GM12878 (cell line): ENCODE results near the gene LIFR. TPM values are rescaled to one million over a fixed set of nuclear protein-coding genes. Genes with fewer than 3 reads are reported as not detected.

Experiments used
- ATAC-seq: fragments of 200-7000 bp; cut with Tn5 transposase; 3 replicates; pipeline ENCODE4 v1.9.1; 2020; ENCODE audit warnings: mild to moderate bottlenecking, moderate library complexity
- BruUV-seq: library from RNA; stranded (reverse); fragments of 400-500 nt; replicated peaks from 2 replicates; lab custom pipeline; 2021; lab: Mats Ljungman, UMichigan
- CTCF ChIA-PET: fragments of 300-600 bp; sonication (Branson Sonifier 250); formaldehyde crosslinking; extraction: SDS; loops from one replicate; lab custom pipeline; 2021; ENCODE audit warnings: inconsistent platforms; lab: Yijun Ruan, JAX
- POLR2A ChIA-PET: fragments of 350-600 bp; formaldehyde crosslinking; extraction: SDS; loops from one replicate; lab custom pipeline; 2021; ENCODE audit warnings: inconsistent platforms; lab: Charles Lee
- RAD21 ChIA-PET: fragments of 300-600 bp; sonication (Branson Sonifier 250); formaldehyde crosslinking; loops from one replicate; lab custom pipeline; 2023; ENCODE audit warnings: antibody characterized with exemption; ENCODE audit not compliant: unreplicated experiment; lab: Charles Lee
- SMC1A ChIA-PET: fragments of 300-600 bp; sonication (Branson Sonifier 250); formaldehyde crosslinking; loops from one replicate; lab custom pipeline; 2023; ENCODE audit not compliant: unreplicated experiment, uncharacterized antibody; lab: Charles Lee
- DNase-seq: peaks from one replicate; pipeline ENCODE4 v3.0.0-alpha.2; 2011; ENCODE audit warnings: low read depth, low spot score
- FAIRE-seq: peaks from 3 replicates; lab custom pipeline; 2011; peaks lifted over from hg19 to GRCh38; lab: Jason Lieb, UNC
- H2AFZ ChIP-seq: 2 replicates; pipeline ENCODE4 v1.6.0; 2011; ENCODE audit warnings: low read depth, low read length, control low read depth; ENCODE audit not compliant: control insufficient read depth
- H3K27ac ChIP-seq: 2 replicates; pipeline ENCODE4 v1.5.1; 2011; ENCODE audit warnings: control low read depth; ENCODE audit not compliant: control insufficient read depth, insufficient read depth
- H3K27me3 ChIP-seq, 2 experiments: replicated peaks in 1 of 2; 2 replicates each; pipeline versions ENCODE4 v1.6.0 to v1.6.1; 2011; ENCODE audit warnings: low read length in 1 of 2; ENCODE audit not compliant: control insufficient read depth in 2 of 2, insufficient read depth in 2 of 2
- H3K36me3 ChIP-seq, 2 experiments: 2 replicates each; pipeline ENCODE4 v1.5.1; 2011; ENCODE audit warnings: low read length in 1 of 2; ENCODE audit not compliant: control insufficient read depth in 2 of 2, insufficient read depth in 2 of 2
- H3K4me1 ChIP-seq: 2 replicates; pipeline ENCODE4 v1.6.1; 2011; ENCODE audit warnings: mild to moderate bottlenecking, low read length, moderate library complexity, mixed read lengths; ENCODE audit not compliant: control insufficient read depth, insufficient read depth
- H3K4me2 ChIP-seq: 2 replicates; pipeline ENCODE4 v1.6.0; 2011; ENCODE audit warnings: control low read depth; ENCODE audit not compliant: control insufficient read depth, insufficient read depth
- H3K4me3 ChIP-seq: fragments of 200-600 bp; sonication (generic); 2 replicates; pipeline ENCODE4 v1.5.1; 2016
- H3K79me2 ChIP-seq: 2 replicates; pipeline ENCODE4 v1.6.0; 2011; ENCODE audit warnings: low read length; ENCODE audit not compliant: control insufficient read depth, insufficient read depth
- H3K9ac ChIP-seq: 2 replicates; pipeline ENCODE4 v1.8.0; 2011; ENCODE audit warnings: low read length, control low read depth, mixed read lengths; ENCODE audit not compliant: control insufficient read depth, insufficient read depth
- H3K9me3 ChIP-seq: replicated peaks from 3 replicates; pipeline ENCODE4 v1.5.1; 2011; ENCODE audit warnings: mild to moderate bottlenecking, low read length; ENCODE audit not compliant: control insufficient read depth, insufficient read depth
- H4K20me1 ChIP-seq: 2 replicates; pipeline ENCODE4 v1.6.0; 2011; ENCODE audit not compliant: control insufficient read depth, insufficient read depth
- BCL3 ChIP-seq: IDR thresholded peaks from 2 replicates; pipeline ENCODE4 v1.6.1; 2011; ENCODE audit warnings: borderline replicate concordance, low read depth, mild to moderate bottlenecking, moderate library complexity, low read length; ENCODE audit not compliant: insufficient read depth, poor library complexity, severe bottlenecking
- BMI1 ChIP-seq: fragments of 450-650 bp; IDR thresholded peaks from 2 replicates; pipeline ENCODE4 v1.6.1; 2016; ENCODE audit warnings: mild to moderate bottlenecking, moderate library complexity, borderline replicate concordance
- CEBPZ ChIP-seq: fragments of 150-350 bp; IDR thresholded peaks from 2 replicates; pipeline ENCODE4 v1.6.1; 2016; ENCODE audit warnings: low read depth, low read length
- CHD4 ChIP-seq: fragments of 200-600 bp; sonication (generic); IDR thresholded peaks from 2 replicates; pipeline ENCODE4 v1.6.1; 2016; ENCODE audit warnings: mild to moderate bottlenecking
- CTCF ChIP-seq, 3 experiments: IDR thresholded peaks in 2 of 3; conservative IDR thresholded peaks in 1 of 3; 2 replicates each; pipeline ENCODE4 v1.5.1; 2011; ENCODE audit warnings: low read depth in 3 of 3, low read length in 3 of 3, mild to moderate bottlenecking in 3 of 3, control low read depth in 2 of 3, moderate library complexity in 2 of 3, inconsistent platforms in 1 of 3, mixed read lengths in 1 of 3; ENCODE audit not compliant: control insufficient read depth in 2 of 3, insufficient read depth in 1 of 3; ENCODE audit errors: extremely low read depth in 1 of 3
- EGR1 ChIP-seq, 2 experiments: IDR thresholded peaks; 1 replicate in 1 of 2; 2 replicates in 1 of 2; pipeline ENCODE4 v1.6.1; 2011 to 2012; ENCODE audit warnings: low read depth in 2 of 2, low read length in 2 of 2, borderline replicate concordance in 1 of 2, mild to moderate bottlenecking in 1 of 2, moderate library complexity in 1 of 2
- HDGF ChIP-seq: fragments of 450-650 bp; IDR thresholded peaks from 2 replicates; pipeline ENCODE4 v1.6.1; 2016; ENCODE audit warnings: antibody characterized with exemption
- IRF4 ChIP-seq: IDR thresholded peaks from 2 replicates; pipeline ENCODE4 v1.6.1; 2011; ENCODE audit warnings: low read depth, low read length
- NFIC ChIP-seq: IDR thresholded peaks from 2 replicates; pipeline ENCODE4 v1.6.1; 2012; ENCODE audit warnings: low read depth, mild to moderate bottlenecking, inconsistent platforms, low read length, moderate library complexity
- NR2F1 ChIP-seq: fragments of 450-650 bp; conservative IDR thresholded peaks from 2 replicates; pipeline ENCODE4 v1.6.1; 2017; ENCODE audit warnings: mild to moderate bottlenecking
- PAX5 ChIP-seq: IDR thresholded peaks from 2 replicates; pipeline ENCODE4 v1.6.1; 2011; ENCODE audit warnings: low read depth, low read length, borderline replicate concordance
- PML ChIP-seq: IDR thresholded peaks from 2 replicates; pipeline ENCODE4 v1.6.1; 2012; ENCODE audit warnings: low read length, inconsistent platforms
- RCOR1 ChIP-seq: conservative IDR thresholded peaks from 2 replicates; pipeline ENCODE4 v1.6.1; 2012; ENCODE audit warnings: low read depth, low read length, improper control_type of control experiment
- RFX5 ChIP-seq: IDR thresholded peaks from 2 replicates; pipeline ENCODE4 v1.6.1; 2011; ENCODE audit warnings: low read depth, low read length, improper control_type of control experiment
- SRF ChIP-seq, 2 experiments: IDR thresholded peaks; 2 replicates each; pipeline ENCODE4 v1.6.1; 2011; ENCODE audit warnings: low read depth in 2 of 2, low read length in 2 of 2, mild to moderate bottlenecking in 1 of 2, moderate library complexity in 1 of 2
- YBX1 ChIP-seq: fragments of 450-650 bp; IDR thresholded peaks from 2 replicates; pipeline ENCODE4 v1.6.1; 2016; ENCODE audit warnings: antibody characterized with exemption
- YY1 ChIP-seq: IDR thresholded peaks from 2 replicates; pipeline ENCODE4 v1.6.1; 2011; ENCODE audit warnings: low read depth, mild to moderate bottlenecking, low read length
- ZBED1 ChIP-seq: IDR thresholded peaks from 2 replicates; pipeline ENCODE4 v1.6.1; 2016; ENCODE audit warnings: borderline replicate concordance
- WGBS: methylation state at CpG from one replicate; pipeline ENCODE4 v1.1.6; 2016; ENCODE audit warnings: low lambda C conversion rate; ENCODE audit not compliant: insufficient replicate concordance, insufficient coverage; ENCODE audit errors: missing lambda C conversion rate; 5-methylcytosine and 5-hydroxymethylcytosine counted together
- in situ Hi-C: fragments of 300-500 bp; cut with MboI; formaldehyde crosslinking; loops from 9 replicates; pipeline ENCODE4 v1.14.3; 2018; ENCODE audit warnings: mixed read lengths
- intact Hi-C: fragments of 100-400 bp; cut with micrococcal nuclease; formaldehyde crosslinking; loops from one replicate; pipeline ENCODE4 v1.14.2; 2022; ENCODE audit not compliant: unreplicated experiment
- polyA plus RNA-seq, 11 experiments: library from polyadenylated mRNA; depleted of rRNA in 4 of 11; unstranded in 6 of 11; stranded (reverse) in 5 of 11; fragments of >200 nt; fragmentation: Nextera tagmentation in 4 of 11; fragmentation: Illumina TruSeq in 1 of 11; extraction: Ambion mirVana in 4 of 11; extraction: Trizol in 1 of 11; gene quantifications; 1 replicate in 1 of 11; 2 replicates in 10 of 11; pipeline versions ENCODE4 v1.2.1 to v1.2.3, GENCODE V29; 2011 to 2016; ENCODE audit warnings: inconsistent platforms in 2 of 11, missing spikeins in 2 of 11, low read depth in 1 of 11
- total RNA-seq, 4 experiments: library from RNA; depleted of rRNA in 3 of 4; stranded (reverse); fragments of >200 nt in 3 of 4; fragmentation: Illumina TruSeq in 1 of 4; extraction: Trizol in 1 of 4; gene quantifications; 2 replicates each; pipeline versions ENCODE4 v1.2.1 to v1.2.3, GENCODE V29; 2013 to 2021

Gene LIFR
- total and polyA plus RNA-seq, 10 of the 15 experiments (the other 5 are each of a cell fraction or from before 2014, with no cell fraction given) = 0.10 TPM; not detected in 9

- no peak for TF ChIP-seq NR2F1
- TF ChIP-seq CEBPZ = no peak
- TF ChIP-seq IRF4 = no peak
- TF ChIP-seq RFX5 = no peak
- TF ChIP-seq HDGF = no peak
Measured at GRCh38 chr5:38537505-38537904, 18.9 kb downstream of the LIFR start (continued).

GRCh38 chr5:38536968-38537367 lies 19.5 kb downstream of the LIFR start:
- H3K36me3 ChIP-seq = no peaks in the 10 kb centered on the region
- no peak overlapping the region for H3K4me2 ChIP-seq
- in situ Hi-C loops = no loop called here
- H3K79me2 ChIP-seq = no peaks in the 10 kb centered on the region
- no peaks in the 10 kb centered on the region; a peak in 1 of 4 replicates for H3K27me3 ChIP-seq
- WGBS = 29% methylated on average over 3 of the region's 3 CpGs
- no peaks in the 10 kb centered on the region for H4K20me1 ChIP-seq
- DNase-seq = no peak
- no peaks in the 10 kb centered on the region for H3K9me3 ChIP-seq
- no peak overlapping the region for H3K4me3 ChIP-seq
- no peak overlapping the region for H3K9ac ChIP-seq
- no peaks in the 10 kb centered on the region for H3K4me1 ChIP-seq
- intact Hi-C loops = no loop called here
- POLR2A ChIA-PET = no interaction called here
- H3K27ac ChIP-seq = no peak overlapping the region
- no peak for FAIRE-seq
- CTCF ChIA-PET = interaction anchor here (1.0 kb wide), 1 partner anchor 46 kb away, joined by 3 read pairs; no protein-coding TSS in a partner anchor
- no TSS peak for BruUV-seq
- H2AFZ ChIP-seq = no peak overlapping the region
- RAD21 ChIA-PET = no interaction called here
- ATAC-seq = no peak
- SMC1A ChIA-PET = no interaction called here
- TF ChIP-seq PAX5 (no peak), CHD4 (no peak), EGR1 (IDR thresholded peaks at IDR 0.05; ENCODE audit: borderline replicate concordance in 1 of 2, low read depth in 2 of 2, low read length in 2 of 2) (no peak), NR2F1 (no peak), CTCF (IDR thresholded peaks at IDR 0.05 in 2 of 3, conservative IDR thresholded peaks at IDR 0.05 in 1 of 3; ENCODE audit: control insufficient read depth in 2 of 3, extremely low read depth in 1 of 3, insufficient read depth in 1 of 3, low read depth in 3 of 3, low read length in 3 of 3) (no peak), YY1 (no peak), SRF (IDR thresholded peaks at IDR 0.05; ENCODE audit: low read depth in 2 of 2, low read length in 2 of 2) (no peak), YBX1 (no peak), NFIC (no peak), BMI1 (no peak), BCL3 (no peak), ZBED1 (no peak), PML (no peak), RCOR1 (no peak)
